NCI-H774 (cell line): ENCODE data around the gene RAP1GDS1.
"Not testable (repeated sequence)": the region's sequence is repeated elsewhere in the genome, so short reads cannot be mapped to it uniquely, and the experiment has no call there.

Experiments
- DNase-seq: peaks from one replicate; lab custom pipeline; 2025; lab: John Stamatoyannopoulos, UW

RAP1GDS1 gene

DNA sequence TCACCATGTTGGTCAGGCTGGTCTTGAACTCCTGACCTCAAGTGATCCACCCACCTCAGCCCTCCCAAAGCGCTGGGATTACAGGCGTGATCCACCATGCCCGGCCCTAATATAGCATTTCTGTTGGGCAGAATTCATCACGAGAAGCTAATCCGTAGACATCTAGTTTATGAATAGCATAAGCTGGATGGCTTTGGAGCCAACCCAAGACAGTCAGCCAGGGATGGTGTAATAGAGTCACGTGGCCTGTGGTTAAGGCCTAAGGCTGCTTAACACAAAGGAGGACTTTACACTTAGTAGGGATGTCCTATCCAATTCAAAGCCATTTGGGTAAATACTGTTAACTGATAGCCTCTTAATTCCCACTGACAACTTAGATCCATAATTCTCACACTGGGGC lies 173.6 kb downstream of the RAP1GDS1 start:
- DNase-seq, result no peak

DNA sequence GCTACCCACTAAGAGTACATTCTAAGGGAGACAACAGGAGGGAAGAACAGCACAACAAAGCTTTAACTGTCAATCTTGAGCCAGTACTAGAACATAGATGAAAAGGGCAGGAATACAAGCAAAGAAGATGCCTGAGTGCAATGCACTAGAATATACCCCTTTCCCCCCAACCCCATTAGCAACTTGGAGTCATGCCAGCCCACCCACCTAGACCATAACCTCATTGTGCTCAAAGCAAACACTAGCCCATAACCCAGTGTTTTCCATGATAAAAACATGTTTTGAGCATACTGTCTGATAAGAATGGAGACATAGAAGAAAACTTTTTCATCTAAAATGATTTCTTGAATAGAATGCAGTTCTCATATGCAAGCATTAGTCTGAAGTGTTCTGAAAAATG lies 183.2 kb downstream of the RAP1GDS1 start:
- DNase-seq, result no peak

DNA sequence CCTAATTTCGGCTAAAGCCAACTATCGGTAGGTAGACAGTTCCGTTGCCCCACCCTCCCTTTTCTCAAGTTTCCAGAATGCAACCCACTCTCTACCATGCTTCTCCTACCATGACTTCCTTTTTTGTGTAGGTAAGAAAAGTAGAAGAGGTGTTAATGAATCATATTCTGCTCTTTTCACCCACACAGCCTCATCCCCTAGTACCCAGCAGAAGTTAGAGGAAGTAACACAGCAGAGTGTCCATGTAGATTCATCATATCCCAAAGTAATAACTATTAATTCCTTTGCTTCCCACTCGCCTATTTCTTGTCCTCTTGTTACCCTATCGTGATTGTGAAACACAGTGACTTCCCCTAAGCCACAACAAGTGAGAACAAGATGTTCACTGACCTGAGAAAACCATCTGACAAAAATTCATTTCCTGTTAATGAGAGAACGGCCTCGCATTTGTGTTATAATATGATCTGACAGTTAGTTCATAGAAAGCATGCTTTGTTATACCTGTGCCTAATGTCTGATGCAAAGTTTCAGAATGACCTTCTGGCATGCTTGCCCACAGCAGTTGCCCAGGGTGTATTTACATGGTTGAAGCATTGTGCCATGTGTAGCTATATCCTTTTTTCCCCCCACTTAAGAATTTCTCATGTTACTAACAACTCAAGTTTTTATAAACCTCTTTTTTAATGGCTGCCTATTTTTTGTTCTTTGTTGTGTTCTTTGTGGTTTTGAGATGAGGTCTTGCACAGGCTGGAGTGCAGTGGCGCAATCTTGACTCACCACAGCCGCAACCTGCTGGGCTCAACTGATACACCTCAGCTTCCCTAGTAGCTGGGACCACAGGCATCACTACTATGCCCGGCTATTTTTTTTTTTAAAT lies 185.6 kb downstream of the RAP1GDS1 start:
- DNase-seq, result no peak

DNA sequence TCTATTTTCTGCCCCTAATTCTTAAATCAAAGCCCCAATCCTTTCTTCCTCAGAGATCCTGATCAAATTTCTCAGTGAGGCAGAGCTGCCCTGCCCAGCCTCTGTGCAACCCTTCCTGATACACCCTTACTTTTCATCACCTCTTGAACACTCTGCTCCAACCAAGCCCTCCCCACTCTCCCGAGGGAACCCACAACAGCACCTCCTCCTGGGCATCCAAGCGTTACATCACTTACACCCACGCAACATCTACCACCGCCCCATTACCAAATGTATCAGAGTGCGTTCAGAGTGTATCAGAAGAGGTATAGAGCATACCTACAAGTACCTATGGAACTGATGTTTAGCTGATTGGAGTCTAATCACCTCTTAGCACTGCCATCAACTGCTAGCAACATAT lies 186.5 kb downstream of the RAP1GDS1 start:
- no peak for DNase-seq

DNA sequence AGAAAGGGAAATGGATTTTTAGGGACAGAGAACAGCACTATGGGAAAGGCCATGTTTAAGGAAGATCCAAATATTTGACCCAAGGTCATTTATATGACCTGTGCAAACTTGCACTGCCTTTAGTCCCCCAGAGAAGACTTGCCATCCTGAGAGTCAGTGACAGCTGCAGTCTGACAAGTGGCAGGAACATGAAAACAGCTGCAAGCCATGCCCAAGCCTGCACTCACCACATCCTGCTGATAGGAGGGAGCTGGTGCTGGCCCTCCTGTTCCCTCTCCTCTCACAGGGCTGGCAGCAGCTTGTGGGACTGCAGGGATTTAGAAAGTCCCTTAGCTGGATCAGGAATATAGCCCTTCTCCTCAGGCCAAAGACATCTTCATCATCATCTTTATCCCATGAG lies 187.7 kb downstream of the RAP1GDS1 start:
- no peak for DNase-seq

DNA sequence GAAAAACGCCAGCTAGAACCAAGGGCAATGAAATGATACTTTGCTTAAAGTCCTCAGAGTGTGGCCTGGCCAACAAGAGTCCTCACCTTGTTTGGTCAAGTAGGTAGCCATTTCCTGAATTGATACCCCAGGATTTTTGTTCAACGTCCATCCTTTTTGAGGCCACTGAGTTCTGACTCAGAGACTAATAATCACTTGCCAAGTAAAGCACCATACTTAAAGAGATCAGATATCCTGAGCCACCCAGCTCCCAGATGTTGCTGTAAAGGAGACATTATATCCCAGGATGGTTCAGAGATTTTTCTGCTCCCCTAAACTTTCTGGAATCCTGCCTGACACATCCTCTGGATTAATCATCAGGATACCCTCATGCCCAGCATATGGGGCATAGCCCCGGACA lies 190.9 kb downstream of the RAP1GDS1 start:
- DNase-seq, result no peak

DNA sequence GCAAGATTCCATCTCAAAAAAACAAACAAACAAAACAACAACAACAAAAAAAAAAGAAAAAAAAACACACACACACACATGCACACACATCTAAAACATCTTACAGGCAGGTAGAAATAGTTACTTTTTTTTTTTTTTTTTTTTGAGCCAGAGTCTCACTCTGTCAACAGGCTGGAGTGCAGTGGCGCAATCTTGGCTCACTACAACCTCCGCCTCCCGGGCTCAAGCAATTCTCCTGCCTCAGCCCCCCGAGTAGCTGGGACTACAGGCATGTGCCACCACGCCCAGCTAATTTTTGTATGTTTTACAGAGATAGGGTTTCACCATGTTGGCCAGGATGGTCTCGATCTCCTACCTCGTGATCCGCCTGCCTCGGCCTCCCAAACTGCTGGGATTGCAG lies 196.2 kb downstream of the RAP1GDS1 start:
- not testable (repeated sequence) for DNase-seq

DNA sequence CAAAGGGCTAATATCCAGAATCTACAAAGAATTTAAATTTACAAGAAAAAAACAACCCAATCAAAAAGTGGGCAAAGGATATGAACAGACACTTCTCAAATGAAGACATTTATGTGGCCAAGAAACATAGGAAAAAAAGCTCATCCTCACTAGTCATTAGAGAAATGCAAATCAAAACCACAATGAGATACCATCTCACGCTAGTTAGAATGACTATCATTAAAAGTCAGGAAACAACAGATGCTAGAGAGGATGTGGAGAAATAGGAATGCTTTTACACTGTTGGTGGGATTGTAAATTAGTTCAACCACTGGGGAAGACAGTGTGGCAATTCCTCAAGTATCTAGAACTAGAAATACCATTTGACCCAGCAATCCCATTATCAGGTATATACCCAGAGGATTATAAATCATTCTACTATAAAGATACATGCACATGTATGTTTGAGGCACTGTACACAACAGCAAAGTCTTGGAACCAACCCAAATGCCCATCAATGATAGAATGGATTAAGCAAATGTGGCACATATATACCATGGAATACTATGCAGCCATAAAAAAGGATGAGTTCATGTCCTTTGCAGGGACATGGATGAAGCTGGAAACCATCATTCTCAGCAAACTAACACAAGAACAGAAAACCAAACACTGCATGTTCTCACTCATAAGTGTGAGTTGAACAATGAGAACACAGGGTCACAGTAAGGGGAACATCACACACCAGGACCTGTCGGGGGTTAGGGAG lies 200.1 kb downstream of the RAP1GDS1 start:
- DNase-seq, result not testable (repeated sequence)

DNA sequence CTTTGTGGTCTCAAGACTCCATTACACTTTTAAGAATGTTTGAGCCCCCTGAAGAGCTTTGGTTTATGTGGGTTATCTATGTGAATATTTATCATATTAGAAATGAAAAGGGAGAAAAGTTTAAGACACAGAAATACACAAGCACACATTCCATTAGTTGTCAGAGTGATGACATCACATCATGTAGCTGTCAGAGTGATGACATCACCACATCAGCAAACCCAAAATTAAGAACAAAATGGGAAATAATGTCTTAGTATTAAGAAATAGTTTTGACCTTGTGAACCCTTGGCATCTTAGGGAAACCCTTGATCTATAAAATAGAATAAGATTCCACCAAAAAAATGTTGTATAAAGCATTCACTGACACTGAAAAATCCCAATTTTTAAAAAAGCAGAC lies 201.3 kb downstream of the RAP1GDS1 start:
- no peak for DNase-seq

DNA sequence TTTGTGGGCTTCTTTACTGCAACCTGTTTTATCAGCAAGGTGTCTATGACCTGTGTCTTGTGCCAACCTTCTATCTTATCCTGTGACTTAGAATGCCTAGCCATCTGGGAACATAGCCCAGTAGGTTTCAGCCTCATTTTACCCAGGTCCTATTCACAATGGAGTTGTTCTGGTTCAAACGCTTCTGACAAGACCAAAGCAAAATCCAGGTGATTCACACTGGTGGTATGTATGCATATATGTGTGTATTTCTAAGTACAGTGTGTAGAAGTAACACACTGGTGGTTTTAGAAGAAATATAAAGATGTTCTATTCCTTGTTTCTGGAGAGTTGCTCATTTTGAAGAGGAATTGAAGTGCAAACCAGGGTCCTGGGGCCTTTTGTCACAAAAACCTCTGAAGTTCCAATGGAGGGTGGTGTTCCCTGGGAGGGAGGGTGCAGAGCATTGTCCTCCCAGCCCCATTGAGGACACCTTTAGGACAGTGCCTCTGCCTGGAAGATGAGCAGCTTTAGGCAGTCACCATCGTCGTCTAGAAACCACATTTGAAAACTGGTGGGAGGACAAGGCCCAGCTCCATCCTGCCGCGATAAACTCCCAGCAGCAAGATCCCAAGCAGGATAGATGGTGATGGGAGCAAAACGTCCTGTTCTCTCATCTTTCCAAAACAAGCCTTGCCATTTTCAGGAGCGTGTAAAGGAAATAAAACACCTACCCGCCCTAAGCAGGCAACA lies 205.8 kb downstream of the RAP1GDS1 start:
- DNase-seq, result no peak

DNA sequence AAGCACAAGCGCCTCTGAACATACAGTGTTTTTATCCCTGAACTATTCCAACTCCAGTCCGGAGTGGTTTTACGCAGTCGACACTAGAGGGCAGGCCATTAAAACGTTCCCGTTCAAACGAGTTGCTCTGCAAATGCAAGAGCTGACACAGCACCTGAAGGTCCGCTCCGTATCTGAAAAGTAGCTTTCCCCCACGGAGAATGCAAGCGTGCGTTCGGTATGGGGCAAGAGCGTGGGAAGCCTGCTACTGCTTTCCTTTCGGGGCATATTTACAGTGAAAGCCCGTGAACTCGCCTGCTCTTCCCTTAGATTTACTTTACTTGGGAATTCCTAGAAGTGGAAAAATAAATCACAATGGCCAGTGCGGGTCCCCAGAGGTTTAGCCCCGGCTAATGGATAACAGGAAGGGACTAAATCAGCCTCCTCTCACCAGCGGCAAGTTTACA lies 206.5 kb downstream of the RAP1GDS1 start:
- peak; percentile 68 for DNase-seq

DNA sequence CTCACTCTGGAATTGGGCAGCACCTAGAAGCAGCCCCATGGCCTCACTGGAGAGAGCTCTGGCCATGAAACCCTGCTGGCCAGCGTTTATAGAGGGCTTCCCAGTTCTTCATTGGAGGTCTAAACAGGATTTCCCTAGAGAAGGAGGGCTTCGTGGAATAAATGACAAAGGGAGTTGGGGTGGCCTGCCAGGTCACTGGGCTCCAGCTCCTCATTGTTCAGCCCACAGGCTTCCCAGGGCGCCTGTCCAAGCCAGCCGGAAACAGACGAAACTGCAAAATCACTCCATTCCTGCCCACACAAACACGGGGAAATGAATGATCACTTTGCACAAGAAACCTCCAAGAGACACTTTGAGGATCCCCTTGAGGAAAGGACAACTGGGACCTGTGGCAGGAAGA lies 207.5 kb downstream of the RAP1GDS1 start:
- DNase-seq, result no peak

DNA sequence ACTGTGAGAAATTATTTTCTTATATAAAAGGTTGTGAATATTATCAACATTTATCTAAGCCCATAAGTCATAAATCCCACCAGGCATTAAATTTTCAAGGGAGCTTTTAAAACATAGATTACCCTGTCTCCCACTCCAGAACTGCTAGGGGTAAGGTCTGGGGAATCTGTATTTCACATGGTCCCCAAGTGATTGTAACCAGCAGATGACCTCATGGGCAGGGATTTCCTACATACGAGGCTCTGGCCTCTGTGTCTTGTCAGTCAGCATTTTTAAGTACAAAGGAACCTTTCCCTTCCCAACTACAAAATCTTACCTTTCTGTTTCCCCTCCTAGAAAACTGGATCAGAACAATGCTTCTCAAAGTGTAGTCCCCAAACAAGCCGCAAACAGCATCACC lies 208.6 kb downstream of the RAP1GDS1 start:
- no peak for DNase-seq

DNA sequence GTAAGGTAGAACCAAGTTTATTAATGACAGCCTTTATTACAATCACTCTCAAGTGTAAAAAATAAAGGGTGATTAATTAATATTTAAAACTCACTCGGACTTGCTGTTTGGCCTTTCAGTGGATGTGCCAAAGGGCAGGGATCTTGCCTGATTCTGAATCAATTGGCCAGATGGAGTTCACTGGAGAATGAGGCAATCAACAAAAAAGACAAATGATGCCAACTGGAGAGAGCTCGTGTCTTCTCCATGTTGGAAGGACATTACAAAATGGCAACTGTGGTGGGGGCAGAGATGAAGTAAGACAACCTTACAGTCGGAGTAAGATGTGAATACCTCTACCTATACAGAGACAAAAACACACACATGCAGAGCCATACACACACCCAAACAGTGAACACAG lies 209.2 kb downstream of the RAP1GDS1 start:
- no peak for DNase-seq

DNA sequence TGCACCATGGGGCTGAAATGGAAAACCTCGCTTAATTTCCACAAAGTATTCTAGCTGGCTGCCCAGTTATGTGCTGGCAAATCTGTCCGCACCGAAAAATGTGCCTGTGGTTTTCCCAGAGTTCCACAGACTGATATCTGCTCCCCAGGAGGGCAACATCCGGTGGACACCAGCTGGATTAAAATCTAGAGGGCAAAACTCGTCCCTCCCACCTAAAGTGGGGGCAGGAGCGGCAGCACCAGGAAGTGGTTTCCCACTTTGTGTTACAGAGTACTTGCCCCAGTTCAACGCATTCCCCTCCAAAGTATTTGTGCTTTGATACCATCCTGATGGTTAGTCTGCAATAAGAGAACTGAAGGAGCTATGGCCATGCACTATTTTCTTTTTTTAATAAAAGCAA lies 209.6 kb downstream of the RAP1GDS1 start:
- DNase-seq, result no peak

DNA sequence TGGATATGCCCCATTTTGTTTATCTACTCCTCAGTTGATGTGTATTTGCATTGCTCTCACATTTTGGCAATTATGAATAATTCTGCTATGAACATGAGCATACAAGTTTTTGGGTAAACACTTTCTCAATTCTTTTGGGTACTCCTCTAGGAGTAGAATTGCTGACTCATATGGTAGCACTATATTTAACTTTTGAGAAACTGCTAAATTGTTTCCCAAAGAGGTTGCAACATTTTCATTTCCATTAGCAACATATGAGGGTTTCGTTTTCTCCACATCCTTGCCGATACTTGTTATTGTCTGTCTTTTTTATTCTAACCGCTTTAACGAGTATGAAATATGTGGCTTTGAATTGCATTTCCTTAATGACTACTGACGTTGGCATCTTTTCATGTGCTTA lies 211.9 kb downstream of the RAP1GDS1 start:
- DNase-seq, result no peak

DNA sequence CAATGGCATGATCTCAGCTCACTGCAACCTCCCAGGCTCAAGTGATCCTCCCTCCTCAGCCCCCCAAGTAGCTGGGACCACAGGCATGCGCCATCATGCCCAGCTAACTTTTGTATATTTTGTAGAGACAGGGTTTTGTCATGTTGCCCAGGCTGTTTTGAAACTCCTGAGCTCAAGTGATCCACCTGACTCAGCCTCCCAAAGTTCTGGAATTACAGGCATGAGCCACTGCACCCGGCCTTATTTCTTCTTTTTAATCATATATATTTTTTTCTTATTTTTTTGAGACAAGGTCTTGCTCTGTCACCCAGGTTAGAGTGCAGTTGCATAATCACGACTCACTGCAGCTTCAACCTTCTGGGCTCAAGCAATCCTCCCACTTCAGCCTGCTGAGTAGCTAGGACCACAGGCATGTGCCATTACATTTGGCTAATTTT lies 213.2 kb downstream of the RAP1GDS1 start:
- DNase-seq, result no peak

DNA sequence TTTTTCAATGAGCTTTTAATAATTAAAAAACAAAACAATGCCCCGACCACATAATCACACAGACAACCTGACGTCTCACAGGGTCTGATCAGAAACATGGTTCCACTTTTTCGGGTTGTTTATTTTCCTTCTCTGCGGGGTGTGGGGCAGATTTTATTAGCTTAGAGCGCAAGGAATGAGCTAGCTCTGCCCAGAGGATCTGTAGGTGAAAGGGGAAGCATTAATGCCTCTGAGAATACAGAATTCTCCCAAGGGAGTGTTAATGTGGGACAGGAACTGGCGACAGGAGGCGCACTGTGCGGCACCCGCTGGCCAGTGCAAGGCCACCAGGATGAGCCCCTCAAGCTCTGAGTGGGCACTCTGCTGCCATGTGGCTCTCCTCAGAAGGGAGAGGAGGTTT lies 215.7 kb downstream of the RAP1GDS1 start:
- DNase-seq, result no peak

DNA sequence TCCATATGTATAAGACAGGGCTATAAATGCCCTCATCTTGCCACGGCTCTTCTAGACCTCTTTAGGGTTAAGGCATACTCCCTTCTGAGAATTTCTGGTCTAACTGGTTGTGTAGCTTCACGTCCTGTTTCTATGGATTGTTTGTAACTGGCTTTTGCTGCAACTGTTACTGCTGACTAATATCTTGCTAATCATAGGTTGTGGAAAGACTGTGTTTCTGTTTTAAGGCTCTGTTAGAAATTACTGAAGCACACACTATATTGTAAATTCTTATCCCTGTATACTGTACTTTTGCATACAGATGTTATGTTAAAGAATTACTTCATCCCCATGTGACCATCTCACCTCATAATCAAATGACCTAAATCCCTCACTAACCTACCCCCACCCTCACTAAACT lies 218.4 kb downstream of the RAP1GDS1 start:
- DNase-seq, result not testable (repeated sequence)

DNA sequence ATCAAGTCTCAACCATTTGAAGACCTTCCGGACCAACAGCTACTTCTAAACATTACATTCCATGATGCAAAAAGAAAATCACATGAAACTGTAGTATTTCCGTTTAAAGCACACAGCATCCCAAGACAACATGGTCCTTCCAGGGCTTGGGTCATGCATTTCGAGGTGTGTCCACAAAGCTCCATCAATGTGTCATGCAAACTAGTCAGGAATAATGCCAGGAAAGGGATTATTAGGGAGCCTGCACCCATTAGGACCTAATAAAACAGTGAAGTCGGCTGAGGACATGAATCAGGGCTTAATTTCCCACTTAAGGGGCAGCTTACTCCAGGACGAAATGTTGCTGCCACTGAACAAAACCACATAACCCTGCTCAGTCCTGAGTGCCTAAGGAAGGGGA lies 219.4 kb downstream of the RAP1GDS1 start:
- DNase-seq, result no peak

DNA sequence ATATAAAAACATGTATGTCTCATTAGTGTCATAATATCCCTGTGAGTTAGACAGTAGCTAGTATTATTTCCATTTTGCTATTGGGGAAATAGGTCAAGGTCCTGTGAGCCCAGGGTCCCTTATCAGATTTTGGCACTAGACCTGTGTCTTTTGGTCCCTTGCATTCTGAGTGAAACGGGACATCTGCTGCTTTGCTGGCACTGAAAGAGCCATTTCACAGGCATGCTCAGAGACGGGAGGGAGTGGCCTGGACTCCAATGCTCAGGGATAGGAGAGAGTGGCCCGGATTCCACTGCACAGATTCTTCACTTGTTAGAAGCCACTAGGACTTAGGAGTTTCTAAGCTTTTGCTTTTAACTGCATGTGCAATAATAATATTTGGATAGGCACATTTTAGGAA lies 220.0 kb downstream of the RAP1GDS1 start:
- no peak for DNase-seq

DNA sequence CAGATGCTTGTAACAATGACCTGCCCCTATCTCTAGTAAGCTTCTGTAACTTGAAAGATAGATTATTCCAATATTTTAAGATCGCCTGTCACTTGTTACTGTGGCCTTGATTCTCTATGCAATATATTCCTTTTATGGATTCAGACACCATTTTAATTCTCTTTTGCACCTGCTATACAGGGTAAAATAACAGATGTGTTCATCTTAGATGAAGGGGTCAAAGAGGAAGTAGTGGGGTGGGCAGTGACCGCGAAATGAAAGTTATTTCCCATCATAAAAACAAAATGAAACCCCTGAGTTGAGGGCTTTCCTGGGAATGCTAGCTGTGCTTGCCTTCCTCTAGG lies 221.3 kb downstream of the RAP1GDS1 start:
- DNase-seq, result no peak
